HCT116 (cell line): ENCODE data around the gene SEC24D. TPM values are rescaled to one million over a fixed set of nuclear protein-coding genes. Genes with fewer than 3 reads are reported as not detected.

ENCODE experiments used
- ATAC-seq: fragments of 200-7000 bp; cut with Tn5 transposase; 2 replicates; pipeline ENCODE4 v1.9.1; 2020; ENCODE audit warnings: mild to moderate bottlenecking, moderate library complexity
- BruUV-seq: library from RNA; stranded (reverse); fragments of 400-500 nt; replicated peaks from 2 replicates; lab custom pipeline; 2021; lab: Mats Ljungman, UMichigan
- CTCF ChIA-PET: fragments of 300-600 bp; sonication (Branson Sonifier 250); formaldehyde crosslinking; loops from one replicate; lab custom pipeline; 2021; ENCODE audit warnings: antibody characterized with exemption; lab: Charles Lee
- POLR2A ChIA-PET: fragments of 300-600, 350-600 bp; sonication (Branson Sonifier 250); formaldehyde crosslinking; loops from one replicate; lab custom pipeline; 2021; ENCODE audit warnings: antibody characterized with exemption; lab: Charles Lee
- RAD21 ChIA-PET, 2 experiments: fragments of 300-600 bp; sonication (Branson Sonifier 250); formaldehyde crosslinking; loops; one replicate each; lab custom pipeline; 2023; ENCODE audit warnings: low total read pairs in 2 of 2; ENCODE audit not compliant: uncharacterized antibody in 2 of 2, unreplicated experiment in 2 of 2, low non-redundant PET in 1 of 2; lab: Charles Lee
- DNase-seq: peaks from one replicate; pipeline ENCODE4 v3.0.0-alpha.2; 2010; ENCODE audit warnings: low read depth, low spot score
- H2AFZ ChIP-seq: fragments of 200-600 bp; shearing (Covaris generic), sonication (generic); 2 replicates; pipeline ENCODE4 v1.6.1; 2017; ENCODE audit warnings: low read depth, mixed run types, mixed read lengths, antibody characterized with exemption, low read length; ENCODE audit not compliant: poor library complexity, severe bottlenecking
- H3K27ac ChIP-seq: 2 replicates; pipeline ENCODE4 v1.5.1; 2012; ENCODE audit warnings: low read depth, low read length
- H3K27me3 ChIP-seq: fragments of 200-600 bp; sonication (generic); 2 replicates; pipeline ENCODE4 v1.6.1; 2016; ENCODE audit warnings: mixed run types, low read length, mixed read lengths; ENCODE audit not compliant: insufficient read depth
- H3K36me3 ChIP-seq, 2 experiments: fragments of 200-500 bp in 1 of 2; fragments of 200-600 bp in 1 of 2; sonication (Bioruptor generic) in 1 of 2; sonication (generic) in 1 of 2; 2 replicates each; pipeline versions ENCODE4 v1.5.1 to v1.6.1; 2014 to 2016; ENCODE audit warnings: low read length in 2 of 2, inconsistent platforms in 1 of 2, mixed read lengths in 1 of 2, mixed run types in 1 of 2; ENCODE audit not compliant: insufficient read depth in 2 of 2, control insufficient read depth in 1 of 2
- H3K4me1 ChIP-seq, 2 experiments: fragments of 200-600 bp in 1 of 2; sonication (generic) in 1 of 2; 2 replicates each; pipeline versions ENCODE4 v1.5.1 to v1.6.1; 2012 to 2017; ENCODE audit warnings: low read length in 2 of 2, inconsistent platforms in 1 of 2, mild to moderate bottlenecking in 1 of 2, mixed read lengths in 1 of 2, mixed run types in 1 of 2, moderate library complexity in 1 of 2; ENCODE audit not compliant: insufficient read depth in 2 of 2, control insufficient read depth in 1 of 2
- H3K4me2 ChIP-seq: fragments of 200-600 bp; sonication (generic); 2 replicates; pipeline ENCODE4 v1.6.1; 2017; ENCODE audit warnings: mixed run types, low read length, mixed read lengths
- H3K4me3 ChIP-seq, 2 experiments: fragments of 200-600 bp in 1 of 2; sonication (generic) in 1 of 2; replicated peaks in 1 of 2; 2 replicates each; pipeline ENCODE4 v1.5.1; 2011 to 2016; ENCODE audit warnings: low read length in 2 of 2, control low read depth in 1 of 2, low read depth in 1 of 2, mild to moderate bottlenecking in 1 of 2, mixed read lengths in 1 of 2, mixed run types in 1 of 2
- H3K79me2 ChIP-seq: fragments of 200-600 bp; sonication (generic); 2 replicates; pipeline ENCODE4 v1.6.1; 2017; ENCODE audit warnings: mild to moderate bottlenecking, mixed run types, low read length, moderate library complexity, mixed read lengths; ENCODE audit not compliant: insufficient read depth
- H3K9ac ChIP-seq: fragments of 200-600 bp; sonication (generic); 2 replicates; pipeline ENCODE4 v1.6.1; 2016; ENCODE audit warnings: low read length, mixed read lengths
- H3K9me2 ChIP-seq: fragments of 200-600 bp; sonication (generic), shearing (Covaris generic); 2 replicates; pipeline ENCODE4 v1.6.1; 2017; ENCODE audit warnings: mixed run types, mild to moderate bottlenecking, moderate library complexity; ENCODE audit not compliant: insufficient read depth
- H3K9me3 ChIP-seq, 2 experiments: fragments of 200-500 bp in 1 of 2; fragments of 200-600 bp in 1 of 2; sonication (Bioruptor generic) in 1 of 2; sonication (generic) in 1 of 2; 2 replicates each; pipeline ENCODE4 v1.6.1; 2014 to 2017; ENCODE audit warnings: low read length in 2 of 2, mixed read lengths in 2 of 2, inconsistent platforms in 1 of 2, low read depth in 1 of 2, mild to moderate bottlenecking in 1 of 2, mixed run types in 1 of 2, moderate library complexity in 1 of 2; ENCODE audit not compliant: control insufficient read depth in 1 of 2, insufficient read depth in 1 of 2
- H4K20me1 ChIP-seq: fragments of 200-600 bp; sonication (generic), shearing (Covaris generic); 2 replicates; pipeline ENCODE4 v1.6.1; 2017; ENCODE audit warnings: mixed run types, mild to moderate bottlenecking, moderate library complexity; ENCODE audit not compliant: insufficient read depth
- ATF3 ChIP-seq: IDR thresholded peaks from 2 replicates; pipeline ENCODE4 v1.6.1; 2012
- CBX3 ChIP-seq: IDR thresholded peaks from 2 replicates; pipeline ENCODE4 v1.6.1; 2012; ENCODE audit warnings: low read depth
- CTCF ChIP-seq, 3 experiments: fragments of 200-600 bp in 1 of 3; sonication (generic) in 1 of 3; IDR thresholded peaks in 2 of 3; conservative IDR thresholded peaks in 1 of 3; 2 replicates each; pipeline ENCODE4 v1.5.1; 2012 to 2017; ENCODE audit warnings: low read depth in 2 of 3, low read length in 2 of 3, antibody characterized with exemption in 1 of 3, borderline replicate concordance in 1 of 3, control low read depth in 1 of 3, mild to moderate bottlenecking in 1 of 3, mixed read lengths in 1 of 3, mixed run types in 1 of 3, moderate library complexity in 1 of 3; ENCODE audit not compliant: insufficient read depth in 1 of 3
- EGR1 ChIP-seq: IDR thresholded peaks from 2 replicates; pipeline ENCODE4 v1.6.1; 2012; ENCODE audit warnings: low read depth
- ELF1 ChIP-seq: IDR thresholded peaks from 2 replicates; pipeline ENCODE4 v1.6.1; 2012; ENCODE audit warnings: low read depth, borderline replicate concordance
- EZH2 ChIP-seq: fragments of 200-600 bp; sonication (generic); IDR thresholded peaks from 2 replicates; pipeline ENCODE4 v1.6.1; 2017; ENCODE audit warnings: antibody characterized with exemption, mixed run types
- EZH2phosphoT487 ChIP-seq: fragments of 200-600 bp; IDR thresholded peaks from 2 replicates; pipeline ENCODE4 v1.6.1; 2018; ENCODE audit warnings: antibody characterized with exemption, borderline replicate concordance
- FOSL1 ChIP-seq: IDR thresholded peaks from 2 replicates; pipeline ENCODE4 v1.6.1; 2012; ENCODE audit warnings: low read depth
- JUND ChIP-seq: IDR thresholded peaks from 2 replicates; pipeline ENCODE4 v1.6.1; 2012
- MAX ChIP-seq: IDR thresholded peaks from 2 replicates; pipeline ENCODE4 v1.6.1; 2012
- POLR2A ChIP-seq: IDR thresholded peaks from 2 replicates; pipeline ENCODE4 v1.7.0; 2011; ENCODE audit warnings: borderline replicate concordance; ENCODE audit not compliant: insufficient read depth, insufficient read length; ENCODE audit errors: extremely low read depth
- POLR2AphosphoS5 ChIP-seq: IDR thresholded peaks from 2 replicates; pipeline ENCODE4 v1.6.1; 2011; ENCODE audit warnings: mild to moderate bottlenecking, low read depth, low read length, moderate library complexity
- REST ChIP-seq: IDR thresholded peaks from 2 replicates; pipeline ENCODE4 v1.6.1; 2012; ENCODE audit warnings: low read depth
- SIN3A ChIP-seq: IDR thresholded peaks from 2 replicates; pipeline ENCODE4 v1.6.1; 2012; ENCODE audit warnings: low read depth
- SP1 ChIP-seq: IDR thresholded peaks from 2 replicates; pipeline ENCODE4 v1.6.1; 2012; ENCODE audit warnings: low read depth
- SRF ChIP-seq: IDR thresholded peaks from 2 replicates; pipeline ENCODE4 v1.6.1; 2012; ENCODE audit warnings: low read depth
- TCF7L2 ChIP-seq: IDR thresholded peaks from 2 replicates; pipeline ENCODE4 v1.7.0; 2011; ENCODE audit warnings: borderline replicate concordance, inconsistent platforms; ENCODE audit not compliant: insufficient read depth, insufficient read length; ENCODE audit errors: extremely low read depth
- ZBTB33 ChIP-seq: IDR thresholded peaks from 2 replicates; pipeline ENCODE4 v1.6.1; 2011; ENCODE audit warnings: mild to moderate bottlenecking, low read length, moderate library complexity; ENCODE audit not compliant: insufficient replicate concordance; ENCODE audit errors: extremely low read depth
- ZFX ChIP-seq: fragments of 450-650 bp; IDR thresholded peaks from 2 replicates; pipeline ENCODE4 v1.6.1; 2017
- ZNF274 ChIP-seq: fragments of 200-500 bp; sonication (Bioruptor generic); IDR thresholded peaks from 2 replicates; pipeline ENCODE4 v1.6.1; 2014; ENCODE audit warnings: mild to moderate bottlenecking, low read depth, low read length, inconsistent platforms
- intact Hi-C: fragments of 100-400 bp; cut with micrococcal nuclease; formaldehyde crosslinking; loops from 2 replicates; pipeline ENCODE4 v1.10.0; 2022
- total RNA-seq: library from RNA; stranded (reverse); gene quantifications from one replicate; pipeline ENCODE4 v1.2.1, GENCODE V29; 2021; ENCODE audit not compliant: unreplicated experiment

Gene SEC24D
- total RNA-seq, 1 experiment from 2014 or later, result 28.5 TPM

GRCh38 chr4:118837121-118837507, 1.2 kb upstream of the SEC24D start:
- intact Hi-C loops, result no loop called here
- no TSS peak for BruUV-seq
- POLR2A ChIA-PET, result no interaction called here
- no peak overlapping the region for H3K27ac ChIP-seq
- no peaks in the 10 kb centered on the region for H3K9me2 ChIP-seq
- peak overlapping the region in 1 of 2 experiments; percentile 83; a peak in 2 of 4 replicates for H3K4me3 ChIP-seq
- peak overlapping the region; percentile 93 for H2AFZ ChIP-seq
- RAD21 ChIA-PET, result no interaction called here
- H3K9ac ChIP-seq, result peak overlapping the region; percentile 68; the same call in 1 of the 2 replicates
- no peaks in the 10 kb centered on the region for H3K27me3 ChIP-seq
- no peaks in the 10 kb centered on the region for H4K20me1 ChIP-seq
- no peak for TF ChIP-seq CBX3
- TF ChIP-seq EZH2, result no peak
- TF ChIP-seq CTCF (IDR thresholded peaks at IDR 0.05 in 2 of 3, conservative IDR thresholded peaks at IDR 0.05 in 1 of 3; ENCODE audit: borderline replicate concordance in 1 of 3, insufficient read depth in 1 of 3, low read depth in 2 of 3, low read length in 2 of 3), result no peak
- TF ChIP-seq EGR1, result no peak
- no peak for TF ChIP-seq MAX
- no peak for TF ChIP-seq ZBTB33
- TF ChIP-seq ATF3, result no peak
- no peak for TF ChIP-seq SP1
- no peak for TF ChIP-seq FOSL1
- TF ChIP-seq EZH2phosphoT487, result no peak
- no peak for TF ChIP-seq POLR2A
- TF ChIP-seq ELF1, result no peak
- TF ChIP-seq TCF7L2, result no peak
- no peak for TF ChIP-seq SRF
- no peak for TF ChIP-seq JUND
- TF ChIP-seq ZFX, result no peak
- TF ChIP-seq REST, result no peak
- no peak for TF ChIP-seq ZNF274
- TF ChIP-seq SIN3A, result no peak
- no peak for TF ChIP-seq POLR2AphosphoS5
- peaks cover 4% of the 10 kb centered on the region in 2 experiments; a peak in 2 of 4 replicates for H3K36me3 ChIP-seq
- peaks cover 9 to 28% of the 10 kb centered on the region in 2 experiments for H3K4me1 ChIP-seq
- H3K4me2 ChIP-seq, result peak overlapping the region; percentile 88
- no peaks in the 10 kb centered on the region for H3K9me3 ChIP-seq
- H3K79me2 ChIP-seq, result peaks cover 16% of the 10 kb centered on the region; the same call in 1 of the 2 replicates
- CTCF ChIA-PET, result interaction anchor here (1.7 to 2.4 kb wide), 2 partner anchors 12 to 28 kb away, joined by 7 to 9 read pairs; no protein-coding TSS in a partner anchor
- ATAC-seq, result no peak
- no peak for DNase-seq
